GM12891 (cell line): ENCODE results near the gene LAMP1.
"Not testable (repeated sequence)": the region's sequence is repeated elsewhere in the genome, so short reads cannot be mapped to it uniquely, and the experiment has no call there.

Experiments used
- DNase-seq: peaks from one replicate; pipeline ENCODE4 v3.0.0; 2011; ENCODE audit warnings: low spot score; ENCODE audit not compliant: insufficient read length
- FAIRE-seq: peaks from 2 replicates; lab custom pipeline; 2011; peaks lifted over from hg19 to GRCh38; lab: Jason Lieb, UNC
- PAX5 ChIP-seq: IDR thresholded peaks from 2 replicates; pipeline ENCODE4 v1.6.1; 2011; ENCODE audit warnings: low read length, moderate library complexity, mild to moderate bottlenecking; ENCODE audit not compliant: insufficient read depth, severe bottlenecking
- POLR2A ChIP-seq: IDR thresholded peaks from 2 replicates; pipeline ENCODE4 v1.6.1; 2011; ENCODE audit warnings: low read depth, low read length, control low read depth
- POLR2AphosphoS5 ChIP-seq: IDR thresholded peaks from 2 replicates; pipeline ENCODE4 v1.6.1; 2011; ENCODE audit warnings: low read depth, low read length, control low read depth
- POU2F2 ChIP-seq: IDR thresholded peaks from 2 replicates; pipeline ENCODE4 v1.6.1; 2011; ENCODE audit warnings: low read depth, mild to moderate bottlenecking, control low read depth, low read length, moderate library complexity
- SPI1 ChIP-seq: IDR thresholded peaks from 2 replicates; pipeline ENCODE4 v1.6.1; 2011; ENCODE audit warnings: low read depth, low read length, control low read depth
- TAF1 ChIP-seq: IDR thresholded peaks from 2 replicates; pipeline ENCODE4 v1.6.1; 2011; ENCODE audit warnings: low read depth, low read length, control low read depth

The LAMP1 gene

DNA sequence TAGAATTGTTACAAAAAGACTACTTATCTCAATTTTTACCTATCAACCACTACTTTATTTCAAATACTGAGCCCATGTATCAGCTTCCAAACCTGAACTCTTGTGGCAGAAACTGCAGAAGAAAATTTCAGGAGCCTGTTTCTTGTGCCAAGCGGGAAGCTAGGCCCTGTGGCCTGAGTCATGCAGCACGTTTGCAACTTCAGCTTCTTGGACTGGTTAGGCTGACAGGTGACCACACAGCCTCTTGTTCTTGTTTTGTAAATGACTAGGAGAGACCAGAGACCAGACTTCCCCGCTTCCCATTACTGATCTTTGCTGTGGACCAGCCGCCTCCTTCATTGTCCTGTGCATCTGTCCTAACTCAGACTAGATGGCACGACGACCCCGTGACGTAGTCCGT lies 3.4 kb upstream of the LAMP1 start:
- TF ChIP-seq POU2F2, result no peak
- no peak for TF ChIP-seq TAF1
- TF ChIP-seq POLR2A, result no peak
- TF ChIP-seq PAX5, result no peak
- TF ChIP-seq SPI1, result no peak
- TF ChIP-seq POLR2AphosphoS5, result no peak
- FAIRE-seq, result no peak

DNA sequence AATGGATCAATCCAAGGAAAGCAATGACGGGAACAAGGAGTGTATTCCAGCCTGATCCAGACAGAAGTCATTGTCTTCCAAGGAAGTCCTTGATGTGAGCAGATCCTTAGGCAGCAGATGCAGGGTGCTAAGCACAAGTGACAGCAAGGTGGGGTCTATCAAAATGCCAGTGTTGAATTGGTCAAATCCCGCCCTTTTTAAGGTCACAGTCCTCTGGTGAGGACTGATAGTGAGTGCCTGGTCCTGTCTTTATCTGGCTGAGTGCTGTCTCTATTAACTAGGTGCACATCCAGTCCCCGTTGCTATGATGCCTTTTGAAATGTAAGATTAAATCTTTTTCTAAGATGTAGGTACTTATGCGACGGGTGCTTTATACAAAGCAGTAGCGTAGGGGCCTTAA lies 1.3 kb upstream of the LAMP1 start:
- FAIRE-seq, result peak; percentile 43
- DNase-seq, result no peak
- no peak for TF ChIP-seq SPI1
- TF ChIP-seq TAF1, result no peak
- TF ChIP-seq POLR2AphosphoS5, result no peak
- no peak for TF ChIP-seq POLR2A
- TF ChIP-seq POU2F2, result no peak
- no peak for TF ChIP-seq PAX5

More for the DNA sequence above, 3.4 kb upstream of the LAMP1 start:
- DNase-seq, result no peak

GRCh38 chr13:113297370-113298042 lies 467 bp downstream of the LAMP1 start:
- no peak for DNase-seq
- no peak for TF ChIP-seq PAX5
- peak; percentile 61; the same call in 1 of the 2 replicates for TF ChIP-seq POLR2AphosphoS5
- TF ChIP-seq POU2F2, result no peak
- TF ChIP-seq SPI1, result no peak
- peak; percentile 70 for TF ChIP-seq POLR2A
- FAIRE-seq, result peak; percentile 38

DNA sequence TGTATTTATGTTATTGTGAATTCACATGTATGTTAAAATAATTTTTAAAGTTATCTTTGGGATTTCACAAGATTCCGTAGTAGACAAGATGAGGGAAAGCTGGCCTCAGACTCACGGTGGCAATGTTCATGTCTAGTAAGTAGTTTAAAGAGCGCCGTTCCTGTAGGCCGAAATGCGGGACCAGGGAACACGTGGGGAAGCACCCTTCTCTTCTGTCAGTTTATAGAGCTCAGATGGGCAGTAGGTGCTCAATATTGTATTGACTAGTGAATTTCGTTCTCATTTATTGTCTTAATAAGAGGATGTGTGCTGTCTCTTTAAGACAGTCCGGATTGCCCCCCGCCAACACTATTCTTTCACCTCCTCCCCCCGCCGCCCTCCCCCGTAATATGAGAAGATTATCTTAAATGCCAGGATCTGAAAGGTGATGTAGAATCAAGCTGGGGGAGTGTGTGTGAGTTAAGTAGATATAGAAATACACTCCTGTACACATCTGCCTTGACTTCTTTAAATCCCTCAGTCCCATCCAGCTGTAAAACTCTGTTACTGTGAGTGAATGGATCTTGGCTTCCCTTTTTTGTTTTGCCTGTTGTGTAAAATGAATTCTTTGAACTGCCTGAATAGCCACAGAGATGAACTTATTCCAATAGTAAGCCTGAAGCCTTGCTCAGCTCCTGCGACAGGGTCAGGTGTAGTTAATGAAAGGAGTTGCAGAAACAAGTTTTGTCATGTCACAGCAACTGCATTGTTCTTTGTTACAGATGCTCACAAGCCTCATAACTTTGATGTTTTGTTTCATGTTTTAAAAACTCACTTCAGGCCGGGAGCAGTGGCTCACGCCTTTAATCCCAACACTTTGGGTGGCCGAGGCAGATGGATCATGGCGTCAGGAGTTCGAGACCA lies 1.3 kb downstream of the LAMP1 start:
- no peak for DNase-seq
- no peak for FAIRE-seq
- TF ChIP-seq POLR2AphosphoS5 (no peak), POU2F2 (no peak), POLR2A (no peak), PAX5 (no peak), SPI1 (no peak), TAF1 (no peak)

- no peak for DNase-seq
- TF ChIP-seq POU2F2, result no peak
- TF ChIP-seq SPI1, result peak; percentile 73
- peak; percentile 13 for FAIRE-seq
These were observed 2.9 kb downstream of the LAMP1 start for GRCh38 chr13:113299951-113300350.

DNA sequence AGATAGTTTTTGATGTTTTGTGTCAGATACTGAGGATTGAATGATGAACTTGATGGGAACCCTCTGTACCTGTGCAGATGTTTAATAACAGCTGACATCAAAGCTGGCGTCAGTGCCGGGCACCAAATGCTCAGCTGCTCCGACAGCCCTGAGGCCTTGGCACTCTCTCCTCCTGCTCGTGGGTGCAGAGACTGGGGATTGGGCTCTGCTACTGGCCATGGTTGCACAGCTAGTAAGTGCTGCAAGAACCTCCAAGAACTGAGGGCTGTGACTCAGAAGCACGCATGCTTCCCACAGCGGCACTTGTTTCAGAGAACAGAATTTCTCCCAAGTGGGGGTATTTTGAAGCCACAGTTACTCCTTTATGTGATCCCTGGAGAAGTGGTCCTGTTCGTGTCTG lies 5.9 kb downstream of the LAMP1 start:
- DNase-seq (no peak), FAIRE-seq (no peak)
- TF ChIP-seq POLR2AphosphoS5 (peak; percentile 47; the same call in 1 of the 2 replicates), POLR2A (no peak)

DNA sequence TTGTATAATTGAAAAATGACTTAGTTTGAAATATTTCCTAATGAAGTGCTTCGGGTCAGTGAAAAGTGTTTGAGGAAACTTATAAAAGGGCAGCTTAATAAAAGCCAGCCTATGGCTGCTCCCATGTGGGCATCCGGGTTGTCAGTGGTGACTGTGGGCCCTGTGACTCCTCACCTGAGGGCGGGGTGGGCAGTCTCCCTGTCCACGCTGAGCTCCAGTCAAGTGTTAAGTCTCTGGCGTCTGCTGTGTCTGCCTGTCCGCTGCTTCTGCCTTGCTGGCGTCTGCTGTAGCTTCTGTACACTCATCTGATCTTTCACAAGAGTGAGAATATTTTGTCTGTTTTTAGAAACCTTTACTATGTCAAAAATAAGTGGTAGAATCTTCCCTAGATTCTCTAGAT lies 7.1 kb downstream of the LAMP1 start:
- no peak for TF ChIP-seq POU2F2
- FAIRE-seq (no peak), DNase-seq (no peak)

DNA sequence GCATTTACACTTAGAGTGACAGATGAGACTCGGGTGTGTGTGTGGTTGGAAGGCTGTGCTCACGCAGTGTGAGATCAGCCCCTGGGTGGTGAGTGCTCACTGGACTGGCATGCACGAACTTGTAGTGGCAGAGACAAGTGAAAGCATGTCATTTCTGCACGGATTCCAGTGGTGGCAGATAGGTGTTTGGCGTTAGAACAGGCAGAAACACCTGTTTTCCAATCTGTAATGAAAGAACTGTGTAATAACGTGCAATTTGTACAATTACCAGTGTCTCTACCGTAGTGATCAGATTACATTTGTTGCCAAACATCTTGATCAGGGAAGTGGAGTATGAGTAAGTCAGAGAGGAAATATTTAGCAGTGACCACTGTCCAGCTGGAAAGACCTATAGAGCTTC lies 8.2 kb downstream of the LAMP1 start:
- DNase-seq (no peak), FAIRE-seq (no peak)
- TF ChIP-seq PAX5 (no peak), POLR2A (no peak), TAF1 (no peak), POU2F2 (no peak), POLR2AphosphoS5 (no peak), SPI1 (no peak)

DNA sequence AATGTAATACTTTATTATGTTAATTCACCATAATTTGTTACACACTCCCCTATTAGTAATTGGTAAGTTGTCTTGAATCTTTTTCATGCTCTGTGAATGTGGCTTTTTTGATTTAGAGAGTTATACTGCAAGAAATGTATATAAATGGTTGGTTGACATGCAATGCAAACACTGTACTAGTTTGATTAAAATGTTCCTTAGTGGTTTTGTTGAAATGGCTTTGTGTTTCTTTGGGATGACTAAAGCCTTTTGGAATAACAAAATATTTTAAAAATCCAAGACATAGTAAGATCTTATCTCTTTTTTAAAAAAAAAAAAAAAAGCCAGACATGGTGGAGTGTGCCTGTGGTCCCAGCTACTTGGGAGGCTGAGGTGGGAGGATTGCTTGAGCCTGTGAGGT lies 10.5 kb downstream of the LAMP1 start:
- DNase-seq, result no peak
- TF ChIP-seq POLR2A, result no peak
- TF ChIP-seq POU2F2, result no peak
- no peak for TF ChIP-seq TAF1
- TF ChIP-seq SPI1, result no peak
- no peak for TF ChIP-seq POLR2AphosphoS5
- FAIRE-seq, result no peak

DNA sequence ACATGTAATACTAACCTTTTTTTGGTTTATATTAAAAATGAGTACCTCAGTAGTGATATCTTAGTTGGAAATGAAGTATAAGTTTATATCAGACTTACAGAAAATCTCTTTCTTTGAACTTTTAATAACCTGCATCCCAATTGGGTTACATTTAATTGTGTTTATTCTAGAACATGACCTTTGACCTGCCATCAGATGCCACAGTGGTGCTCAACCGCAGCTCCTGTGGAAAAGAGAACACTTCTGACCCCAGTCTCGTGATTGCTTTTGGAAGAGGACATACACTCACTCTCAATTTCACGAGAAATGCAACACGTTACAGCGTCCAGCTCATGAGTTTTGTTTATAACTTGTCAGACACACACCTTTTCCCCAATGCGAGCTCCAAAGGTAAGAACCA lies 12.4 kb downstream of the LAMP1 start:
- no peak for DNase-seq
- no peak for FAIRE-seq
- TF ChIP-seq POLR2A (no peak), POLR2AphosphoS5 (no peak), TAF1 (no peak), POU2F2 (no peak), SPI1 (no peak), PAX5 (no peak)

GRCh38 chr13:113314112-113314511 lies 17.1 kb downstream of the LAMP1 start:
- DNase-seq, result not testable (repeated sequence)

GRCh38 chr13:113314895-113315470 lies 17.9 kb downstream of the LAMP1 start:
- not testable (repeated sequence) for DNase-seq, FAIRE-seq

More at GRCh38 chr13:113314112-113314511, 17.1 kb downstream of the LAMP1 start:
- FAIRE-seq, result not testable (repeated sequence)
